Measurements from ENCODE around the gene PTK6.

- TF ChIP-seq POLR2A (IDR thresholded peaks at IDR 0.05) (no peak), CTCF (IDR thresholded peaks at IDR 0.05) (no peak), POLR2AphosphoS5 (IDR thresholded peaks at IDR 0.05) (peak; percentile 43 to 89 (median 85)), EP300 (IDR thresholded peaks at IDR 0.05; ENCODE audit: low read depth) (no peak)
These were observed at the start of gene PTK6 for GRCh38 chr20:63536997-63537524.

All from transverse colon (tissue), 4 donors.